Measurements from ENCODE around the gene GALNT18.

GRCh38 chr11:11445441-11446185 lies 176.2 kb downstream of the GALNT18 start:
- TF ChIP-seq CTCF (IDR thresholded peaks at IDR 0.05) (no peak), POLR2A (IDR thresholded peaks at IDR 0.05) (no peak), EP300 (IDR thresholded peaks at IDR 0.05) (no peak)

All from ovary (tissue), 3 donors.